Measurements from ENCODE around the gene SLMAP. TPM values are rescaled to one million over a fixed set of nuclear protein-coding genes. Genes with fewer than 3 reads are reported as not detected.

The SLMAP gene
- total RNA-seq, 4 donors from 2014 or later, result 49.4 to 89.1 (median 61.3) TPM

- Histone ChIP-seq H3K27me3 (no peaks in the 10 kb centered on the region), H3K4me3 (no peak overlapping the region), H3K4me1 (peaks cover 13% of the 10 kb centered on the region), H3K9me3 (no peaks in the 10 kb centered on the region), H3K36me3 (no peaks in the 10 kb centered on the region), H3K27ac (no peak overlapping the region)
- no peak for TF ChIP-seq POLR2AphosphoS5 (IDR thresholded peaks at IDR 0.05)
- TF ChIP-seq CTCF (IDR thresholded peaks at IDR 0.05), result no peak
- TF ChIP-seq EP300 (IDR thresholded peaks at IDR 0.05), result no peak
- TF ChIP-seq POLR2A (IDR thresholded peaks at IDR 0.05), result no peak
- DNase-seq (ENCODE audit: low spot score in 2 of 2), result no peak
- 79% methylated on average over 4 of the region's 4 CpGs for WGBS
Observed at GRCh38 chr3:57939775-57940174, 183.7 kb downstream of the SLMAP start.

GRCh38 chr3:57942388-57942787, 186.3 kb downstream of the SLMAP start:
- Histone ChIP-seq H3K4me1 (peaks cover 13% of the 10 kb centered on the region), H3K36me3 (no peaks in the 10 kb centered on the region), H3K9me3 (no peaks in the 10 kb centered on the region), H3K27ac (no peak overlapping the region), H3K4me3 (no peak overlapping the region), H3K27me3 (no peaks in the 10 kb centered on the region)
- TF ChIP-seq POLR2AphosphoS5 (IDR thresholded peaks at IDR 0.05), result no peak
- TF ChIP-seq CTCF (IDR thresholded peaks at IDR 0.05), result no peak
- no peak for TF ChIP-seq POLR2A (IDR thresholded peaks at IDR 0.05)
- no peak for TF ChIP-seq EP300 (IDR thresholded peaks at IDR 0.05)
- DNase-seq (ENCODE audit: low spot score in 2 of 2), result no peak

- Histone ChIP-seq H3K9me3 (no peaks in the 10 kb centered on the region), H3K27ac (no peak overlapping the region), H3K4me3 (no peak overlapping the region), H3K36me3 (no peaks in the 10 kb centered on the region), H3K27me3 (no peaks in the 10 kb centered on the region), H3K4me1 (peaks cover 13% of the 10 kb centered on the region)
- WGBS, result 30% methylated on average over 4 of the region's 4 CpGs
- TF ChIP-seq CTCF (IDR thresholded peaks at IDR 0.05) (no peak), EP300 (IDR thresholded peaks at IDR 0.05) (no peak), POLR2AphosphoS5 (IDR thresholded peaks at IDR 0.05) (no peak), POLR2A (IDR thresholded peaks at IDR 0.05) (no peak)
- no peak for DNase-seq (ENCODE audit: low spot score in 2 of 2)
Observed at GRCh38 chr3:57942872-57943283, 186.8 kb downstream of the SLMAP start.

- 65% methylated on average over 8 of the region's 8 CpGs for WGBS
- Histone ChIP-seq H3K36me3 (no peaks in the 10 kb centered on the region), H3K9me3 (no peaks in the 10 kb centered on the region), H3K4me1 (peaks cover 13% of the 10 kb centered on the region), H3K27ac (no peak overlapping the region), H3K27me3 (no peaks in the 10 kb centered on the region), H3K4me3 (no peak overlapping the region)
- no peak for TF ChIP-seq POLR2A (IDR thresholded peaks at IDR 0.05)
- no peak for TF ChIP-seq POLR2AphosphoS5 (IDR thresholded peaks at IDR 0.05)
- no peak for TF ChIP-seq EP300 (IDR thresholded peaks at IDR 0.05)
- no peak for TF ChIP-seq CTCF (IDR thresholded peaks at IDR 0.05)
- DNase-seq (ENCODE audit: low spot score in 2 of 2), result no peak
Observed at GRCh38 chr3:57943525-57944495, 187.7 kb downstream of the SLMAP start.

GRCh38 chr3:57946970-57947381, 190.9 kb downstream of the SLMAP start:
- Histone ChIP-seq H3K9me3 (no peaks in the 10 kb centered on the region), H3K27ac (no peak overlapping the region)
- 82% methylated on average over 5 of the region's 5 CpGs for WGBS

More at GRCh38 chr3:57946970-57947381, 190.9 kb downstream of the SLMAP start:
- DNase-seq (ENCODE audit: low spot score in 2 of 2), result no peak
- no peaks in the 10 kb centered on the region for H3K36me3 ChIP-seq
- TF ChIP-seq POLR2AphosphoS5 (IDR thresholded peaks at IDR 0.05), result no peak
- no peak for TF ChIP-seq EP300 (IDR thresholded peaks at IDR 0.05)
- TF ChIP-seq POLR2A (IDR thresholded peaks at IDR 0.05), result no peak
- no peak for TF ChIP-seq CTCF (IDR thresholded peaks at IDR 0.05)
- no peak overlapping the region for H3K4me3 ChIP-seq
- H3K27me3 ChIP-seq, result no peaks in the 10 kb centered on the region
- H3K4me1 ChIP-seq, result peaks cover 36% of the 10 kb centered on the region

Measured in suprapubic skin (tissue), 4 donors.